ENCODE results near the gene TPST2.

TPST2 gene

GRCh38 chr22:26485806-26486390 lies 104.0 kb downstream of the TPST2 start:
- no peak for TF ChIP-seq CTCF (IDR thresholded peaks at IDR 0.05)

- TF ChIP-seq CTCF (IDR thresholded peaks at IDR 0.05) = no peak
Measured at GRCh38 chr22:26485013-26485412, 104.9 kb downstream of the TPST2 start.

- no peak for TF ChIP-seq CTCF (IDR thresholded peaks at IDR 0.05)
Measured at GRCh38 chr22:26484360-26484706, 105.6 kb downstream of the TPST2 start.

GRCh38 chr22:26483439-26484359 lies 106.2 kb downstream of the TPST2 start, which contains the start of the genes HPS4 and SRRD:
HPS4 (minus strand) TSS chr22:26483783; CDS start chr22:26481762, 2,021 bp downstream.
SRRD (plus strand) TSS chr22:26483877; CDS start chr22:26483891, 14 bp downstream.
- no peak for TF ChIP-seq CTCF (IDR thresholded peaks at IDR 0.05)

- no peak for TF ChIP-seq CTCF (IDR thresholded peaks at IDR 0.05)
Measured at GRCh38 chr22:26483043-26483438, 106.9 kb downstream of the TPST2 start.

GRCh38 chr22:26482161-26482560 lies 107.8 kb downstream of the TPST2 start:
- no peak for TF ChIP-seq CTCF (IDR thresholded peaks at IDR 0.05)

- no peak for TF ChIP-seq CTCF (IDR thresholded peaks at IDR 0.05)
Measured at GRCh38 chr22:26481694-26482093, 108.2 kb downstream of the TPST2 start.
